SK-N-SH (cell line): ENCODE measurements around the gene RFTN1. TPM values are rescaled to one million over a fixed set of nuclear protein-coding genes. Genes with fewer than 3 reads are reported as not detected.

Experiments
- CTCF ChIA-PET: fragments of 300-600, 350-600 bp; formaldehyde crosslinking; extraction: SDS; loops from one replicate; lab custom pipeline; 2021; lab: Yijun Ruan, JAX
- POLR2A ChIA-PET: fragments of 350-600 bp; sonication (Branson Sonifier 250); formaldehyde crosslinking; extraction: SDS; loops from one replicate; lab custom pipeline; 2020; ENCODE audit warnings: antibody characterized with exemption, inconsistent platforms; lab: Yijun Ruan, JAX
- DNase-seq: peaks from one replicate; pipeline ENCODE4 v3.0.0; 2012
- H2AFZ ChIP-seq: fragments of 200-600 bp; sonication (generic); 2 replicates; pipeline ENCODE4 v1.8.1; 2016; ENCODE audit warnings: antibody characterized with exemption, mild to moderate bottlenecking, low read depth
- H3F3A ChIP-seq: fragments of 200-600 bp; sonication (generic); replicated peaks from 2 replicates; pipeline ENCODE3; 2016; ENCODE audit warnings: antibody characterized with exemption, mild to moderate bottlenecking; ENCODE audit not compliant: insufficient read depth
- H3K27ac ChIP-seq, 2 experiments: fragments of 200-500 bp in 1 of 2; fragments of 200-600 bp in 1 of 2; sonication (Bioruptor generic) in 1 of 2; sonication (generic), shearing (Covaris generic) in 1 of 2; 2 replicates each; pipeline versions ENCODE4 v1.5.1 to v1.6.1; 2014 to 2016; ENCODE audit warnings: low read depth in 2 of 2, inconsistent platforms in 1 of 2, low read length in 1 of 2, mild to moderate bottlenecking in 1 of 2, mixed read lengths in 1 of 2
- H3K27me3 ChIP-seq: fragments of 200-600 bp; sonication (generic), shearing (Covaris generic); 2 replicates; pipeline ENCODE4 v1.6.1; 2016; ENCODE audit warnings: mixed run types; ENCODE audit not compliant: insufficient read depth
- H3K36me3 ChIP-seq, 2 experiments: fragments of 200-500 bp in 1 of 2; fragments of 200-600 bp in 1 of 2; sonication (Bioruptor generic) in 1 of 2; sonication (generic) in 1 of 2; replicated peaks in 1 of 2; 2 replicates each; pipeline versions ENCODE3 to v1.5.1; 2014 to 2016; ENCODE audit warnings: low read length in 1 of 2, mild to moderate bottlenecking in 1 of 2; ENCODE audit not compliant: insufficient read depth in 2 of 2, control insufficient read depth in 1 of 2
- H3K4me1 ChIP-seq, 2 experiments: fragments of 200-500 bp in 1 of 2; fragments of 200-600 bp in 1 of 2; sonication (Bioruptor generic) in 1 of 2; sonication (generic), shearing (Covaris generic) in 1 of 2; 2 replicates each; pipeline versions ENCODE4 v1.5.1 to v1.6.1; 2014 to 2016; ENCODE audit warnings: low read depth in 1 of 2, low read length in 1 of 2, mixed run types in 1 of 2; ENCODE audit not compliant: insufficient read depth in 2 of 2, control insufficient read depth in 1 of 2
- H3K4me2 ChIP-seq: fragments of 200-600 bp; sonication (generic), shearing (Covaris generic); 2 replicates; pipeline ENCODE4 v1.6.1; 2017; ENCODE audit warnings: mixed run types
- H3K4me3 ChIP-seq, 2 experiments: fragments of 200-500 bp in 1 of 2; fragments of 200-600 bp in 1 of 2; sonication (Bioruptor generic) in 1 of 2; sonication (generic), shearing (Covaris generic) in 1 of 2; 2 replicates each; pipeline versions ENCODE4 v1.5.1 to v1.8.1; 2014 to 2016; ENCODE audit warnings: low read depth in 2 of 2, inconsistent platforms in 1 of 2, low read length in 1 of 2, mild to moderate bottlenecking in 1 of 2, mixed read lengths in 1 of 2, moderate library complexity in 1 of 2
- H3K79me2 ChIP-seq: fragments of 200-600 bp; sonication (generic); 2 replicates; pipeline ENCODE4 v1.8.1; 2017; ENCODE audit warnings: mild to moderate bottlenecking; ENCODE audit not compliant: insufficient read depth
- H3K9ac ChIP-seq: fragments of 200-600 bp; sonication (generic); 2 replicates; pipeline ENCODE4 v1.6.1; 2017; ENCODE audit warnings: mixed run types
- H3K9me2 ChIP-seq: fragments of 200-600 bp; sonication (generic); 2 replicates; pipeline ENCODE4 v1.6.1; 2017; ENCODE audit warnings: mixed run types
- H3K9me3 ChIP-seq: fragments of 200-600 bp; sonication (generic); 2 replicates; pipeline ENCODE4 v1.6.1; 2017; ENCODE audit warnings: mixed run types, mild to moderate bottlenecking, moderate library complexity
- H4K20me1 ChIP-seq: fragments of 200-600 bp; sonication (generic); 2 replicates; pipeline ENCODE4 v1.6.1; 2017; ENCODE audit warnings: mild to moderate bottlenecking, mixed run types; ENCODE audit not compliant: insufficient read depth
- FOXJ3 ChIP-seq: sonication (generic); formaldehyde crosslinking; IDR thresholded peaks from 2 replicates; pipeline ENCODE4 v1.5.1; 2020; ENCODE audit warnings: mild to moderate bottlenecking, missing genetic modification reagents
- IRF3 ChIP-seq: fragments of 150-350 bp; IDR thresholded peaks from 2 replicates; pipeline ENCODE4 v1.6.1; 2016; ENCODE audit warnings: mild to moderate bottlenecking, low read depth, low read length
- MEF2A ChIP-seq: IDR thresholded peaks from 2 replicates; pipeline ENCODE4 v1.4.0; 2012; ENCODE audit warnings: low read depth, borderline replicate concordance
- MXI1 ChIP-seq: IDR thresholded peaks from 2 replicates; pipeline ENCODE4 v1.6.1; 2012; ENCODE audit warnings: mild to moderate bottlenecking, low read depth, low read length, improper control_type of control experiment
- NRF1 ChIP-seq: IDR thresholded peaks from 2 replicates; pipeline ENCODE4 v1.6.1; 2012; ENCODE audit warnings: low read depth, mild to moderate bottlenecking, low read length
- RFX5 ChIP-seq: IDR thresholded peaks from 2 replicates; pipeline ENCODE4 v1.6.1; 2012; ENCODE audit warnings: mild to moderate bottlenecking, improper control_type of control experiment, low read length
- RXRA ChIP-seq: IDR thresholded peaks from 2 replicates; pipeline ENCODE4 v1.4.0; 2012; ENCODE audit warnings: low read depth, mild to moderate bottlenecking, borderline replicate concordance
- TEAD4 ChIP-seq: IDR thresholded peaks from 2 replicates; pipeline ENCODE4 v1.4.0; 2012; ENCODE audit warnings: mild to moderate bottlenecking, borderline replicate concordance; ENCODE audit not compliant: insufficient read depth
- WGBS: methylation state at CpG from one replicate; pipeline ENCODE4 v1.1.6; 2017; ENCODE audit warnings: low lambda C conversion rate; 5-methylcytosine and 5-hydroxymethylcytosine counted together
- polyA plus RNA-seq, 3 experiments: library from polyadenylated mRNA; depleted of rRNA; stranded (reverse); fragments of >200 nt; gene quantifications; 2 replicates each; pipeline ENCODE4 v1.2.3, GENCODE V29; 2012
- TF ChIP-seq, protein P1 (sequence below): IDR thresholded peaks from 2 replicates; pipeline ENCODE4 v1.6.1; 2012; ENCODE audit warnings: mild to moderate bottlenecking, low read depth, low read length, moderate library complexity
- TF ChIP-seq, protein P2 (sequence below): fragments of 200-600 bp; sonication (generic); IDR thresholded peaks from 2 replicates; pipeline ENCODE4 v1.6.1; 2017; ENCODE audit warnings: antibody characterized with exemption, mild to moderate bottlenecking, moderate library complexity

Gene RFTN1
- polyA plus RNA-seq, 1 of the 3 experiments (the other 2 are of a cell fraction), result 21.2 TPM

DNA sequence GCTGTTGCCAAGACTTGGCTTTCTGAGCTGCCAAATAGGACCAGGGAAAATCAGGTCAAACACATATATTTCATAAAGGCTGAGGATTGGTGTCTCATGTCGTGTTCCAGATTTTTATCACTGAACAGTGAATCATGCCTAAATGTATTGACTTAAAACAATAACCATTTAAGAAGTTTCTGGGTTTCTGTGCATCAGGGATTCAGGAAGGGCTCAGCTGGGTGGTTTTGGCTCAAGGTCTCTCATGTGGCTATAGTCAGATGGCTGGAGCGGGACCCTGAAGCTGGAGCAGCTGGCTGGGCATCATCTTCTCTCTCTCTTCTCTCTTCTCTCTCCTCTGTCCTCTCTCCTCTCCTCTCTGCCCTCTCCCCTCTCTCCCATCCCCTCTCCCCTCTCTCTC is 10.7 kb upstream of the RFTN1 start:
- H3K9ac ChIP-seq, result no peak overlapping the region
- CTCF ChIA-PET, result interaction anchor here (1.8 to 4.6 kb wide), 2 partner anchors 13 to 26 kb away, joined by 4 to 23 read pairs; no protein-coding TSS in a partner anchor
- POLR2A ChIA-PET, result no interaction called here
- no peak overlapping the region for H3K27ac ChIP-seq
- H4K20me1 ChIP-seq, result no peaks in the 10 kb centered on the region
- no peaks in the 10 kb centered on the region for H3K79me2 ChIP-seq
- H3K9me3 ChIP-seq, result no peaks in the 10 kb centered on the region
- no peak overlapping the region for H3K4me2 ChIP-seq
- no peak for DNase-seq
- H3F3A ChIP-seq, result no peaks in the 10 kb centered on the region
- H3K9me2 ChIP-seq, result no peaks in the 10 kb centered on the region
- TF ChIP-seq, protein P1, sequence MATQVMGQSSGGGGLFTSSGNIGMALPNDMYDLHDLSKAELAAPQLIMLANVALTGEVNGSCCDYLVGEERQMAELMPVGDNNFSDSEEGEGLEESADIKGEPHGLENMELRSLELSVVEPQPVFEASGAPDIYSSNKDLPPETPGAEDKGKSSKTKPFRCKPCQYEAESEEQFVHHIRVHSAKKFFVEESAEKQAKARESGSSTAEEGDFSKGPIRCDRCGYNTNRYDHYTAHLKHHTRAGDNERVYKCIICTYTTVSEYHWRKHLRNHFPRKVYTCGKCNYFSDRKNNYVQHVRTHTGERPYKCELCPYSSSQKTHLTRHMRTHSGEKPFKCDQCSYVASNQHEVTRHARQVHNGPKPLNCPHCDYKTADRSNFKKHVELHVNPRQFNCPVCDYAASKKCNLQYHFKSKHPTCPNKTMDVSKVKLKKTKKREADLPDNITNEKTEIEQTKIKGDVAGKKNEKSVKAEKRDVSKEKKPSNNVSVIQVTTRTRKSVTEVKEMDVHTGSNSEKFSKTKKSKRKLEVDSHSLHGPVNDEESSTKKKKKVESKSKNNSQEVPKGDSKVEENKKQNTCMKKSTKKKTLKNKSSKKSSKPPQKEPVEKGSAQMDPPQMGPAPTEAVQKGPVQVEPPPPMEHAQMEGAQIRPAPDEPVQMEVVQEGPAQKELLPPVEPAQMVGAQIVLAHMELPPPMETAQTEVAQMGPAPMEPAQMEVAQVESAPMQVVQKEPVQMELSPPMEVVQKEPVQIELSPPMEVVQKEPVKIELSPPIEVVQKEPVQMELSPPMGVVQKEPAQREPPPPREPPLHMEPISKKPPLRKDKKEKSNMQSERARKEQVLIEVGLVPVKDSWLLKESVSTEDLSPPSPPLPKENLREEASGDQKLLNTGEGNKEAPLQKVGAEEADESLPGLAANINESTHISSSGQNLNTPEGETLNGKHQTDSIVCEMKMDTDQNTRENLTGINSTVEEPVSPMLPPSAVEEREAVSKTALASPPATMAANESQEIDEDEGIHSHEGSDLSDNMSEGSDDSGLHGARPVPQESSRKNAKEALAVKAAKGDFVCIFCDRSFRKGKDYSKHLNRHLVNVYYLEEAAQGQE, result no peak
- TF ChIP-seq RFX5 (no peak), RXRA (no peak), NRF1 (no peak), MEF2A (no peak), TEAD4 (no peak)
- TF ChIP-seq, all 33 proteins: peak for 0
- no peaks in the 10 kb centered on the region for H3K27me3 ChIP-seq
- 47% methylated on average over 2 of the region's 2 CpGs for WGBS
- H3K4me3 ChIP-seq, result no peak overlapping the region; a peak in 1 of 4 replicates
- H3K4me1 ChIP-seq, result peaks cover 0 to 26% of the 10 kb centered on the region in 2 experiments; a peak in 2 of 4 replicates
- H2AFZ ChIP-seq, result no peak overlapping the region
- H3K36me3 ChIP-seq, result no peaks in the 10 kb centered on the region

DNA sequence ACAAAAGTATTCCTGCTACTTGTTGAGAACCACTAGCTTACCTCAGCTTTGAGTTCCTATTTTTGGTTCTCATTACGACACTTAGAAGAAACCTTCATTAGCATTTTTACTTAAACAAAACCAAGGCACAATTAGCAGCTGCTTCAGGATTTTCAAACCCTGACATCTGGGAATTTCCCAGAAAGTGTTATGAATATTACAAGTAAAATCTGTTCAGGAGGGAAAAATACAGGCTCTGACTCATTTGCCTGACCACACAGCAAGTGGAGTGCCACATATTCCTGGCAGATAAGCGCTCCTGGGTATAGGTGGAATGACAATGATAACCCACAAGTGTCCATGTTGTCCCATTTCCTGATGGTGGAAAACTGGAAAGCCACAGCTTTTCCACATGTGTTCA is 10.3 kb upstream of the RFTN1 start:
- H3K27ac ChIP-seq, result no peak overlapping the region
- TF ChIP-seq IRF3 (no peak), MEF2A (no peak), MXI1 (no peak), FOXJ3 (no peak)
- TF ChIP-seq, protein P2, sequence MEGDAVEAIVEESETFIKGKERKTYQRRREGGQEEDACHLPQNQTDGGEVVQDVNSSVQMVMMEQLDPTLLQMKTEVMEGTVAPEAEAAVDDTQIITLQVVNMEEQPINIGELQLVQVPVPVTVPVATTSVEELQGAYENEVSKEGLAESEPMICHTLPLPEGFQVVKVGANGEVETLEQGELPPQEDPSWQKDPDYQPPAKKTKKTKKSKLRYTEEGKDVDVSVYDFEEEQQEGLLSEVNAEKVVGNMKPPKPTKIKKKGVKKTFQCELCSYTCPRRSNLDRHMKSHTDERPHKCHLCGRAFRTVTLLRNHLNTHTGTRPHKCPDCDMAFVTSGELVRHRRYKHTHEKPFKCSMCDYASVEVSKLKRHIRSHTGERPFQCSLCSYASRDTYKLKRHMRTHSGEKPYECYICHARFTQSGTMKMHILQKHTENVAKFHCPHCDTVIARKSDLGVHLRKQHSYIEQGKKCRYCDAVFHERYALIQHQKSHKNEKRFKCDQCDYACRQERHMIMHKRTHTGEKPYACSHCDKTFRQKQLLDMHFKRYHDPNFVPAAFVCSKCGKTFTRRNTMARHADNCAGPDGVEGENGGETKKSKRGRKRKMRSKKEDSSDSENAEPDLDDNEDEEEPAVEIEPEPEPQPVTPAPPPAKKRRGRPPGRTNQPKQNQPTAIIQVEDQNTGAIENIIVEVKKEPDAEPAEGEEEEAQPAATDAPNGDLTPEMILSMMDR, result no peak
- TF ChIP-seq, all 33 proteins: peak for 0
- Histone ChIP-seq H3K36me3 (no peaks in the 10 kb centered on the region), H2AFZ (no peak overlapping the region), H3K4me3 (no peak overlapping the region), H3K4me1 (peaks cover 0 to 25% of the 10 kb centered on the region in 2 experiments; a peak in 2 of 4 replicates), H3K9me3 (no peaks in the 10 kb centered on the region), H3F3A (no peaks in the 10 kb centered on the region), H3K9ac (no peak overlapping the region), H4K20me1 (no peaks in the 10 kb centered on the region), H3K9me2 (no peaks in the 10 kb centered on the region), H3K27me3 (no peaks in the 10 kb centered on the region), H3K4me2 (no peak overlapping the region), H3K79me2 (no peaks in the 10 kb centered on the region)
- DNase-seq, result no peak
- ChIA-PET POLR2A (no interaction called here), CTCF (interaction anchor here (1.8 to 4.6 kb wide), 2 partner anchors 13 to 27 kb away, joined by 4 to 23 read pairs; no protein-coding TSS in a partner anchor)
- WGBS, result 72% methylated on average over 2 of the region's 2 CpGs
